AG04449 (cell line): Measurements from ENCODE around the gene FGFBP2.

Experiments
- CTCF ChIA-PET: fragments of 350-600 bp; formaldehyde crosslinking; extraction: SDS; loops from one replicate; lab custom pipeline; 2021; ENCODE audit warnings: antibody characterized with exemption; lab: Yijun Ruan, JAX
- POLR2A ChIA-PET: fragments of 400-600, 350-600 bp; formaldehyde crosslinking; extraction: SDS; loops from one replicate; lab custom pipeline; 2020; ENCODE audit warnings: antibody characterized with exemption, inconsistent platforms; lab: Yijun Ruan, JAX
- DNase-seq: peaks from one replicate; pipeline ENCODE4 v3.0.0-alpha.2; 2010; ENCODE audit warnings: low read depth, low spot score
- H3K4me3 ChIP-seq: 2 replicates; pipeline ENCODE4 v1.5.1; 2011; ENCODE audit warnings: low read depth, mild to moderate bottlenecking, control low read depth, low read length
- CTCF ChIP-seq: IDR thresholded peaks from one replicate; pipeline ENCODE4 v1.5.1; 2011; ENCODE audit warnings: mild to moderate bottlenecking, moderate library complexity, low read length, control low read depth, inconsistent platforms; ENCODE audit not compliant: insufficient read depth; ENCODE audit errors: missing control alignments

The FGFBP2 gene

GRCh38 chr4:15951781-15952180 lies 11.2 kb downstream of the FGFBP2 start:
- ChIA-PET POLR2A (no interaction called here), CTCF (interaction anchor here (1.0 to 12.1 kb wide), 5 partner anchors 69 to 472 kb away, joined by 3 to 574 read pairs (median 5); no protein-coding TSS in a partner anchor)
- H3K4me3 ChIP-seq, result no peak overlapping the region
- no peak for TF ChIP-seq CTCF
- DNase-seq, result no peak

GRCh38 chr4:15948826-15949225 lies 14.1 kb downstream of the FGFBP2 start:
- no peak for TF ChIP-seq CTCF
- DNase-seq, result no peak
- ChIA-PET CTCF (interaction anchor here (1.0 to 12.1 kb wide), 3 partner anchors 10 to 144 kb away, joined by 3 to 574 read pairs (median 3); partner anchors contain the start of gene FGFBP1), POLR2A (no interaction called here)
- no peak overlapping the region for H3K4me3 ChIP-seq

- ChIA-PET POLR2A (no interaction called here), CTCF (interaction anchor here (1.5 to 12.1 kb wide), 3 partner anchors 8 to 65 kb away, joined by 3 to 574 read pairs (median 13); no protein-coding TSS in a partner anchor)
- TF ChIP-seq CTCF, result no peak
- H3K4me3 ChIP-seq, result no peak overlapping the region
- DNase-seq, result no peak
Measured at GRCh38 chr4:15947684-15948083, 15.3 kb downstream of the FGFBP2 start.

GRCh38 chr4:15945516-15945915 lies 17.5 kb downstream of the FGFBP2 start:
- ChIA-PET POLR2A (no interaction called here), CTCF (interaction anchor here (1.3 to 12.1 kb wide), 3 partner anchors 11 to 63 kb away, joined by 3 to 574 read pairs (median 13); no protein-coding TSS in a partner anchor)
- no peak overlapping the region for H3K4me3 ChIP-seq
- no peak for TF ChIP-seq CTCF
- no peak for DNase-seq

GRCh38 chr4:15944895-15945294 lies 18.1 kb downstream of the FGFBP2 start:
- ChIA-PET CTCF (interaction anchor here (0.9 to 12.1 kb wide), 5 partner anchors 9 to 64 kb away, joined by 3 to 574 read pairs (median 3); no protein-coding TSS in a partner anchor), POLR2A (no interaction called here)
- no peak for TF ChIP-seq CTCF
- DNase-seq, result no peak
- H3K4me3 ChIP-seq, result no peak overlapping the region

GRCh38 chr4:15942283-15942682 lies 20.7 kb downstream of the FGFBP2 start:
- TF ChIP-seq CTCF, result no peak
- ChIA-PET POLR2A (no interaction called here), CTCF (interaction anchor here (0.6 to 2.2 kb wide), 5 partner anchors 13 to 137 kb away, joined by 3 to 14 read pairs (median 3); no protein-coding TSS in a partner anchor)
- DNase-seq, result no peak
- no peak overlapping the region for H3K4me3 ChIP-seq
